D721Med (cell line): ENCODE data around the gene NPTX1.

ENCODE experiments used
- DNase-seq: peaks from one replicate; pipeline ENCODE4 v3.0.0; 2011; ENCODE audit warnings: low spot score; ENCODE audit not compliant: insufficient read length
- FAIRE-seq: peaks from 2 replicates; lab custom pipeline; 2011; peaks lifted over from hg19 to GRCh38; lab: Jason Lieb, UNC
- CTCF ChIP-seq: IDR thresholded peaks from 2 replicates; pipeline ENCODE4 v1.5.1; 2012; ENCODE audit warnings: mild to moderate bottlenecking, control low read depth; ENCODE audit not compliant: insufficient read depth; ENCODE audit errors: missing control alignments

NPTX1 gene

GRCh38 chr17:80446645-80447405 lies 29.6 kb downstream of the NPTX1 start:
- no peak for TF ChIP-seq CTCF
- FAIRE-seq: no peak
- no peak for DNase-seq

GRCh38 chr17:80445726-80446110 lies 30.7 kb downstream of the NPTX1 start:
- TF ChIP-seq CTCF: no peak
- DNase-seq (no peak), FAIRE-seq (no peak)

- TF ChIP-seq CTCF: no peak
- DNase-seq (no peak), FAIRE-seq (no peak)
Measured at GRCh38 chr17:80445007-80445725, 31.2 kb downstream of the NPTX1 start.

GRCh38 chr17:80444644-80444979 lies 31.8 kb downstream of the NPTX1 start:
- DNase-seq: no peak
- FAIRE-seq: no peak
- no peak for TF ChIP-seq CTCF

GRCh38 chr17:80443916-80444643 lies 32.3 kb downstream of the NPTX1 start:
- FAIRE-seq (no peak), DNase-seq (no peak)
- TF ChIP-seq CTCF: no peak

- FAIRE-seq (no peak), DNase-seq (no peak)
- no peak for TF ChIP-seq CTCF
Measured at GRCh38 chr17:80443498-80443897, 32.9 kb downstream of the NPTX1 start.
